ENCODE data around the gene AOAH. TPM values are rescaled to one million over a fixed set of nuclear protein-coding genes. Genes with fewer than 3 reads are reported as not detected.

AOAH gene
- total RNA-seq, 1 donor from 2014 or later: 2.4 TPM

GRCh38 chr7:36677769-36678437 lies 46.4 kb downstream of the AOAH start:
- Mint-ChIP-seq H3K27ac (peak overlapping the region; percentile 72), H3K9me3 (no peaks in the 10 kb centered on the region), H3K4me3 (no peak overlapping the region), H3K27me3 (no peaks in the 10 kb centered on the region), H3K4me1 (peaks cover 15% of the 10 kb centered on the region), H3K36me3 (ENCODE audit: low read depth) (no peaks in the 10 kb centered on the region)
- ChIA-PET POLR2A (interaction anchor here (1.0 to 1.5 kb wide), 2 partner anchors 14 to 78 kb away, joined by 3 read pairs; no protein-coding TSS in a partner anchor), CTCF (interaction anchor here (0.5 kb wide), 1 partner anchor 522 kb away, joined by 3 read pairs; no protein-coding TSS in a partner anchor)
- intact Hi-C loops (cut with micrococcal nuclease): loop anchor here (10.0 kb wide), 1 partner anchor 107 kb away; no protein-coding TSS in a partner anchor
- no peak for DNase-seq
- no peak for TF ChIP-seq CTCF (IDR thresholded peaks at IDR 0.05)
- no peak for ATAC-seq (ENCODE audit: low read depth)

GRCh38 chr7:36673703-36674102 lies 50.6 kb downstream of the AOAH start:
- no peak for TF ChIP-seq CTCF (IDR thresholded peaks at IDR 0.05)
- ChIA-PET CTCF (interaction anchor here (1.0 kb wide), 1 partner anchor 233 kb away, joined by 3 read pairs; no protein-coding TSS in a partner anchor), POLR2A (no interaction called here)
- intact Hi-C loops (cut with micrococcal nuclease): loop anchor here (10.0 kb wide), 1 partner anchor 111 kb away; no protein-coding TSS in a partner anchor
- ATAC-seq (ENCODE audit: low read depth): no peak
- Mint-ChIP-seq H3K36me3 (ENCODE audit: low read depth) (peaks cover 3% of the 10 kb centered on the region), H3K27ac (no peak overlapping the region), H3K27me3 (no peaks in the 10 kb centered on the region), H3K4me3 (no peak overlapping the region), H3K4me1 (peaks cover 12% of the 10 kb centered on the region), H3K9me3 (no peaks in the 10 kb centered on the region)
- DNase-seq: no peak

GRCh38 chr7:36671432-36671829 lies 52.9 kb downstream of the AOAH start:
- ATAC-seq (ENCODE audit: low read depth) (no peak), DNase-seq (no peak)
- no peaks in the 10 kb centered on the region for H3K27me3 Mint-ChIP-seq
- intact Hi-C loops (cut with micrococcal nuclease): loop anchor here (1.0 to 10.0 kb wide), 3 partner anchors 113 to 511 kb away; no protein-coding TSS in a partner anchor
- peaks cover 3% of the 10 kb centered on the region for H3K36me3 Mint-ChIP-seq (ENCODE audit: low read depth)
- no peak overlapping the region for H3K4me3 Mint-ChIP-seq
- no peak overlapping the region for H3K27ac Mint-ChIP-seq
- H3K9me3 Mint-ChIP-seq: no peaks in the 10 kb centered on the region
- TF ChIP-seq CTCF (IDR thresholded peaks at IDR 0.05): no peak
- ChIA-PET CTCF (interaction anchor here (0.7 to 2.3 kb wide), 7 partner anchors 11 to 511 kb away, joined by 3 to 22 read pairs (median 4); no protein-coding TSS in a partner anchor), POLR2A (no interaction called here)
- no peaks in the 10 kb centered on the region for H3K4me1 Mint-ChIP-seq

- H3K36me3 Mint-ChIP-seq (ENCODE audit: low read depth): peaks cover 3% of the 10 kb centered on the region
- CTCF ChIA-PET: interaction anchor here (0.7 to 2.3 kb wide), 8 partner anchors 11 to 511 kb away, joined by 3 to 22 read pairs (median 4); no protein-coding TSS in a partner anchor
- H3K27me3 Mint-ChIP-seq: no peaks in the 10 kb centered on the region
- ATAC-seq (ENCODE audit: low read depth) (peak; percentile 72), DNase-seq (no peak)
- no peak overlapping the region for H3K4me3 Mint-ChIP-seq
- no peak for TF ChIP-seq CTCF (IDR thresholded peaks at IDR 0.05)
- no peaks in the 10 kb centered on the region for H3K9me3 Mint-ChIP-seq
- no peaks in the 10 kb centered on the region for H3K4me1 Mint-ChIP-seq
- POLR2A ChIA-PET: interaction anchor here (0.9 kb wide), 1 partner anchor 104 kb away, joined by 3 read pairs; no protein-coding TSS in a partner anchor
- intact Hi-C loops (cut with micrococcal nuclease): loop anchor here (1.0 to 10.0 kb wide), 3 partner anchors 114 to 512 kb away; no protein-coding TSS in a partner anchor
- H3K27ac Mint-ChIP-seq: no peak overlapping the region
Measured at GRCh38 chr7:36670585-36671431, 53.5 kb downstream of the AOAH start.

Measured in activated B cell treated with CpG ODN at 0.5 μM for 24 hours (primary cell).